Fibroblast of lung (primary cell): ENCODE data around the gene GNAI1.

Experiments used
- EZH2 ChIP-seq: IDR thresholded peaks from 2 replicates; pipeline ENCODE4 v1.5.1; 2012; ENCODE audit warnings: low read length, control low read depth, mild to moderate bottlenecking; ENCODE audit errors: missing control alignments
- TF ChIP-seq, protein P1 (sequence below), 2 donors: IDR thresholded peaks in 1 of 2; conservative IDR thresholded peaks in 1 of 2; 1 replicate in 1 of 2; 2 replicates in 1 of 2; pipeline ENCODE4 v1.5.1; 2011 to 2012; ENCODE audit warnings: low read length in 2 of 2, control low read depth in 1 of 2, inconsistent platforms in 1 of 2, low read depth in 1 of 2, mild to moderate bottlenecking in 1 of 2

DNA sequence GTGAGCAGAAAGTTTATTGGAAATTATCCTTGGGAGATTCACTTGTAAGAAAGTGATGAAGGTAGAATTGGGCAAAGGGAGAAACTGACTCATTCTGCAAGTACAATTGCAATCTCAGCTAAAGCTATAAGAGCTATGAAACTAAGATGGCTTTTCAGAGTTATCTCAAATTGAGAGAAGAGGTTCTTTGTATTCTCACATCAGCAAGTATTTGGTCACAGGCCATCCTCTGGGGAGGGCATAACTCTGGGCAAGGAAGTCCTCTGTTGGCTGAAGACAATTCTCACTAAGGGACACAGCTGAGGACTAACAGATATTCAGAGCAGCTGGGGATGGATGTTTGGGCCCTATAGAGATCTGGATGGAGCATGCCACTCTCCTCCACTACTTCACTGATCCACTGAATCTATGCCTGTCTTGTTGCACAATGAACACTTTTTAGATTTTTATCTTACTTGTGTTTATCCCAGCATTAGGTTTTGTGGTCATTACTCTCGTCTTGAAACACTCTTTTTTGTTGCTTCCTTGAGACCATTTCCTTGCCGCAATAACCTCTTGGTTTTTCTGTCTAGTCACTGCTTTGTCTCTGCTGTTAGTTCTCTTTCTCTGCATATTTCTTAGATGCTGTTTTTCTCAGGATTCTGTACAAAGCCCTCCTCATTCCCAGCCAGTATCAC, 115.1 kb downstream of the GNAI1 start:
- TF ChIP-seq, protein P1, sequence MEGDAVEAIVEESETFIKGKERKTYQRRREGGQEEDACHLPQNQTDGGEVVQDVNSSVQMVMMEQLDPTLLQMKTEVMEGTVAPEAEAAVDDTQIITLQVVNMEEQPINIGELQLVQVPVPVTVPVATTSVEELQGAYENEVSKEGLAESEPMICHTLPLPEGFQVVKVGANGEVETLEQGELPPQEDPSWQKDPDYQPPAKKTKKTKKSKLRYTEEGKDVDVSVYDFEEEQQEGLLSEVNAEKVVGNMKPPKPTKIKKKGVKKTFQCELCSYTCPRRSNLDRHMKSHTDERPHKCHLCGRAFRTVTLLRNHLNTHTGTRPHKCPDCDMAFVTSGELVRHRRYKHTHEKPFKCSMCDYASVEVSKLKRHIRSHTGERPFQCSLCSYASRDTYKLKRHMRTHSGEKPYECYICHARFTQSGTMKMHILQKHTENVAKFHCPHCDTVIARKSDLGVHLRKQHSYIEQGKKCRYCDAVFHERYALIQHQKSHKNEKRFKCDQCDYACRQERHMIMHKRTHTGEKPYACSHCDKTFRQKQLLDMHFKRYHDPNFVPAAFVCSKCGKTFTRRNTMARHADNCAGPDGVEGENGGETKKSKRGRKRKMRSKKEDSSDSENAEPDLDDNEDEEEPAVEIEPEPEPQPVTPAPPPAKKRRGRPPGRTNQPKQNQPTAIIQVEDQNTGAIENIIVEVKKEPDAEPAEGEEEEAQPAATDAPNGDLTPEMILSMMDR (conservative IDR thresholded peaks at IDR 0.05 in 1 of 2, IDR thresholded peaks at IDR 0.05 in 1 of 2; ENCODE audit: low read depth in 1 of 2, low read length in 2 of 2) = no peak
- no peak for TF ChIP-seq EZH2
